Left kidney (tissue), 2 donors: ENCODE data around the gene FBXL2. TPM values are rescaled to one million over a fixed set of nuclear protein-coding genes. Genes with fewer than 3 reads are reported as not detected.
"Not testable (repeated sequence)": the region's sequence is repeated elsewhere in the genome, so short reads cannot be mapped to it uniquely, and the experiment has no call there.

Source experiments
- DNase-seq: peaks from one replicate; pipeline ENCODE4 v3.0.0-alpha.2; 2013
- polyA plus RNA-seq: library from polyadenylated mRNA; unstranded; fragments of 120-200 nt; gene quantifications from one replicate; pipeline ENCODE4 v1.2.1, GENCODE V29; 2013; ENCODE audit not compliant: insufficient read length

Gene FBXL2
- polyA plus RNA-seq, 1 donor = 28.7 TPM

DNA sequence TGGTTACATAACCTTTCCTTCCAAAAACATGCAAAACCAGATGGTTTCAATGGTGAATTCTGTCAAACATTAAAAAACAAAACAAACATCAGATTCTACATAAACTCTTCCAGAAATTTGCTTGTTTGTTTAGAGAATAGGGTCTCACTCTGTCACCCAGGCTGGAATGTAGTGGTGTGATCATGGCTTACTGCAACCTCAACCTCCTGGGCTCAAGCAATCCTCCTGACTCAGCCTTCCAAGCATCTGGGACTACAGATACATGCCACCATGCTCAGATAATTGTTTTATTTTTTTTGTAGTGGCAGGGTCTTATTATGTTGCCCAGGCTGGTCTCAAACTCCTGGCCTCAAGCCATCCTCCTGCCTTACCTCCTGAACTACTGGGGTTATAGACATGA, 36.1 kb downstream of the FBXL2 start:
- DNase-seq = no peak

DNA sequence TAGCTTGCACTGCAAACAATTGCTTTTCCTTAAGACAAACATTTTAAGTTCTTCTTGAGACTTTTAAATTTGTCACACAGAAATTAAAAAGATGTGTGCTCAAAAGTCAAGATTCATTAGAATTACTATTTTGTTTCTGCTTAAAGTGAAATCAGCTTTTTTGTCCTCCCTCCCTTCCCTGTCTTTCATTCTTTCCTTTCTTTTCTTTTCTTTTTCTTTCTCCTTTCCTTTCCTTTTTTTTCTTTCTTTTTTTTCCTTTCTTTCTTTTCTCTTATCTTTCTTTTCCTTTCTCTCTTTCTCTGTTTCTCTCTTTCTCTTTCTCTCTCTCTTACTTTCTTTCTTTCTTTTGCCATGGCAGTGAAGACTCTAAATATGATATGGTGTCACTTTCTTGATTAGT, 37.8 kb downstream of the FBXL2 start:
- no peak for DNase-seq

DNA sequence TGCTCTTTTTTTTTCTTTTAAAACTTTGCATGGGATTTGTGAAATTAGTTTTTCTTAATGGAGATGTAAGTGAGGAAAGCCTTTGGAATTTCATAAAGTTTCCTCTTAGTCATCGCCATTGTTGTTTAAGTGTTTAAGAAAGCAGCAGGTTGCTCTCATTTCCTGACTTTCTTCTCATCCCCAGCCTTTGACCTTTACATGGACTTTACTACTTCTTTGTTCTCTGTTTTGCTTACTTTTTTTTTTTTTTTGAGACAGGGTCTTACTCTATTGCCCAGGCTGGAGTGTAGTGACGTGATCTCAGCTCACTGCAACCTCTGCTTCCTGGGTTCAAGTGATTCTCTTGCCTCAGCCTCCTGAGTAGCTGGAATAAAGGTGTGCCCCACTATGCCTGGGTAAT, 38.6 kb downstream of the FBXL2 start:
- no peak for DNase-seq

DNA sequence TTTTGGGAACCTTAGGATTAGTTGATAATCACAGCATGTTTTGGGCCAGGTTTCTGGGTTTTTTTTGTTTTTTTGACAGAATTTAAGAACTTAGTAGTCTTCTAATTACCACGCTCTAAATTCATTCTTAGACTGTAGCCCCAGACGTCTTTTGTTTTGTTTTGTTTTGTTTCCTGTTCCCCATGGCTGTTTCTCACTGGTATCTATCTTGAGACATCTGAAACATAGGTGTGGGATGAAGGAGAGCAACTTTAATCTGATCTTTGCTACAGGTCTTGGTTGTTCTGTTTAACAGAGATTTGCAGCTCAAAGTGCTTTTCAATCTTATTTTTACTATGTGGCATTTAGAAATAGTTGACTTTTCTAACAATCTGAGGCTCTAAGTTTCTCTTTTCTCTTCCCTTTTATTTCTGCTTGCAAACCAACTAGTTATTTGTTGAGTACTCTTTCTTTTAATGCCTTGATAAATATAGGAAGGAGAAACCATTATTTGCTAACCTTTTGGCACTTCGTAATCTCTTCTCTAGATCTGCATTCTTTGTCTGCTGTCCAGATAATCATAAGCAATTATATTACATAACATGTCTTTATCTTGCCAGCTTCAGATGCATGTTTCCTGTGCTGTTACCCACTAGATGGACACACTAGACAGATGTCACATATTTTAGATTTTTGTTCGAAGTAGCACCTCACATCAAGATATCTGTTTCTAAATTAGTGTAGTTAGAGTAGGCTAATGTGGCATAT, 40.9 kb downstream of the FBXL2 start:
- DNase-seq = no peak

DNA sequence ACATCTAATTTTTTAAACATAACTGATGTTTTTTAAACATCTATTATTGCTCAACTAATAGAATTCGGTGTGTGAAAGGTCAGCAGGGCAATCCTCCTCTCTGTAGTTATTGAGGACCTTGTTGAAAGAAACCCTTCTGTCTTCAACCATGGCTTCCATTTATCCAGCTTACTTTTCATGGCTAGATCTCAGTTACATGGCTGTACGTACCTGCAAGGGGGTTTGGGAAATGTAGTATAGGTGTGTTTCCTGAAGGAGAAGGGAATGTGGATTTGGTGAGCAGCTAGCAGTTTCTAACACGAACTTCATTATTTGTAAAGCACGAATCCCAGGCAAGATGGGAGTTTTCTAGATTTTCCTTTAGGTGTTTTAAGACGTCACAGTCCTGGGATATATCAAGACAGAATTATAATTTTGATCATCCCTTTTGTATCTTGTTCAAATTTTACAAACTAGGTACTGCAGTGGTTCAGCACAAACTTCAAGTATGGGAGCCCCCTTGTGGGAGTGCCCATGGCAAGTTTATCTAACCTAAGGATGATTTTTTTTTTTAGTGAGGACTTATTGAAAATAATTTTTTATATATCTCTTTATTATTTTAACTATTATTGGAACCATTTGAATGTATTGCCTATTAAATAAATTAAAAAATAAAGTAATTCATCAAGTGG, 41.6 kb downstream of the FBXL2 start:
- DNase-seq = no peak

DNA sequence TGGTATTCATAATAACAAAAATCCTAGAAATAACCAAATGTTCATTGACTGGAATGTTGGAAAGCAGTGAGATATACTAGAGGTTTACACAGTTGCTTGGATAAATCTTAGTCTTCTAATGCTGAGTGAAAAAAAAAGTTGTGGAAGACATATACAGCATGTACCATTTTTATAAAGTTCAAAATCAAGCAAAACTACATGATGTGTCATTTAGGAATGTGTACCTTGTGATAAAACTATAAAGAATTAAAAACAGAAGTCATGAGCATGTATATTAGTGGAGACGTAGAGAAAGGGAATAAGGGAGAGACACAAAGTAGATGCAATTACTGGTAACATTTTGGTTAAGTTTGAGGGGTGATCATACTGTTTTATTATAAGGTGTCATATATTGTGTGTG, 45.2 kb downstream of the FBXL2 start:
- DNase-seq = no peak

DNA sequence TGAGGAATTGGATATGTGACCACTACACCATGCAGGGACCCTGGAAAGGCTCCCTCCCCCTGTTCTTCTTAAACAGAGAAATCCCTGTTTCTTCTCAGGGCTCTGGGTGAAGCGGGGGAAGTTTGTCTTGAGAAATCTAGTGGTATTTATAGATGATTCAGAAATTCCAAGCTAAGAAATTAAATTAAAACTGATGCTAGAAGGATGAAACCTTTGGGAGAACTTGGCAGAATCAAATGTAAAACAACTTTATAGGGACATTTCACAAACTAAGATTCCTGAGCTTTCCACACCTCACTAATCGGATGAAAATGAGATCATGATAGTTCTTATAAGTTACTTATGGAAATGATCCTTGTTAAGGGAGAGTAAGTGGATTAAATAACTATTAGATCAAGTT, 54.2 kb downstream of the FBXL2 start:
- no peak for DNase-seq

DNA sequence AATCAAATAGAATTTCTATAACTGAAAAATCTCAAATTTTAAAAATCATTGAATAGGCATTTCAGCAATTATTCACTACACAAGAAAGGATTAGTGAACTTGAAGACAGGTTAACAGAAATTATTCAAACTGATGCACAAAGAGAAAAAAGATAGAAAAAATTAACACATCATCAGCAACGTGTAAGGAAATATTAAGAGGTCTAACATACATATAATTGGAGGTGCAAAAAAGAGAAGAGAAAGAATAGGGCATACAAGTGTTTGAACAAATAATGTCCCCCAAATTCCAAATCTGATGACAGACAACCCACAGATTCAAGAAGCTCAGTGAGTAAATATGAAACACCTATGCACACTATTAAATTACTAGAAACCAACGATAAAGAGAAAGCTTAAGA, 57.1 kb downstream of the FBXL2 start:
- no peak for DNase-seq

DNA sequence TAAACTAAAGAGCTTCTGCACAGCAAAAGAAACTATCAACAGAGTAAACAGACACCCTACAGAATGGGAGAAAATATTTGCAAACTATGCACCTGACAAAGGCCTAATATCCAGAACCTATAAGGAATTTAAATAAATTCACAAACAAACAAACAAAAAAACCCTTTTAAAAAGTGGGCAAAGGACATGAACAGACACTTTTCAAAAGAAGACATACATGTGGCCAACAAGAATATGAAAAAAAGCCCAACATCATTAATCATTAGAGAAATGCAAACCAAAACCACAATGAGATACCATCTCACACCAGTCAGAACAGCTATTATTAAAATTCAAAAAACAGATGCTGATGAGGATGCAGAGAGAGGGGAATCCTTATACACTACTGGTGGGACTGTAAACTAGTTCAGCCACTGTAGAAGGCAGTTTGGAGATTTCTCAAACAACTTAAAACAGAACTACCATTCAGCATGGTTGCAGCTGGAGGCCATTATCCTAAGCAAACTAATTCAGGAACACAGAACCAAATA, 61.8 kb downstream of the FBXL2 start:
- DNase-seq = not testable (repeated sequence)

DNA sequence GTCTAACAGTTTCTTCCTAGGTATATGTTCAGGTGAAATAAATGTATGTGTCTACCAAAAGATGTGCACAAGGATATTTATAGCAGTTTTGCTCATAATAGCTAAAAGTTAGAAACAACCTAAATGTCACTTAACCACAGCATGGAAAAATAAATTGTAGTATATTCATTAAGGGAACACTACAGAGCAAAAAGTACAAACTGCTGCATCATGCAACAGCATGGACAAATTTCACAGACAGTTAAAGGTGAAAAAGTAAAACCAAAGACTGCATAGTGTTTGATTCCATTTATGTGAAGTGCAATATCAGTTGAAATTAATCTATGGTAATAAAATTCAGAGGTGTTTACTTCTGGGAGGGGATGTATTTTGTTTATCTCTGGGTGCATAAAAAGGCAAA, 62.5 kb downstream of the FBXL2 start:
- DNase-seq = no peak

DNA sequence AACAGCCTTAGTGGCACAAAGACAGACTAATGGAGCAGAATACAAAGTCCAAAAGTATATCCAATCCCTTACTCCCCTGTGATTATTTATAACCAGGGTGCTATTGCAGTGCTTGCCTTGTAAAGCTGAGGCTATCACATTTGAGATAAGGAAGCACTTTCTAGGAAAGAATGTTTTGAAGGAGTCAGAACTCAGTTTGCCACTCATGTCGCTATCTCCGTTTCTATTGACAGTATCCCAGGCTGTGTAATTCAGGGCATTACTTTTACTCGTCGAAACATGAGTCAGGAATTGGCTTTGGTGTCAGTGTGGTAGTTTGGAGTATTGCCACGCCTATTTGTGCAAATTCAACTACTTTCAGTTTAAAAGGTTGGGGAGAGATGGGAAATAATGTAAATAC, 78.4 kb downstream of the FBXL2 start:
- no peak for DNase-seq

DNA sequence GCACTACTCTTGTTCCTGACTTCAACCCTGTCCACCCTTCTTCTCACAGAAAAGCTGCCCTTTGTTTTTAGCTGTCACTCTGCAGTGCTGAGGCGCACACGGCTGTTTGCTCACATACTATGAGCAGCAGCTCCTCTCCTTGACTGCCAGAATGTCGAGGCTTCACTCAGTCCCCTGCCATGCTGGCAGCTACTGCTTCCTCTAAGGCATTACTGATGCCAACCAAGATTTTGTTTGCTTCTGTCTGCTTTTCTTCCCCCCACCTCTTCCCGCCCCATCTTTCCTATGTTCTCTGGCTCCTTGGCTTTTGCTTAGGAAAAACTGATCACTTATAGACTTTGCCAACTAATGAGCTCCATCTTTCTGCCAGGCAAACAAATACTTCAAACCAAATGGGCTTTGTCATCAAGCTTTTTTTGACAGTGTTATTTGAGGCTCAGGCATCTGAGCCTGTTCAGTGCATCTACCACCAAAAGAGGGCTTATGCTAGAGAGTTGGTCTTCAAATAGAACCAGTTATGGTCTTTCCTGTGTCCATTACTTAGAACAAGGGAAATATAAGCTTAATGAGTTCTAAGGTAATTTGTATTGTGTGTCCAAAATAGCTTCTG, 81.0 kb downstream of the FBXL2 start:
- DNase-seq = no peak

DNA sequence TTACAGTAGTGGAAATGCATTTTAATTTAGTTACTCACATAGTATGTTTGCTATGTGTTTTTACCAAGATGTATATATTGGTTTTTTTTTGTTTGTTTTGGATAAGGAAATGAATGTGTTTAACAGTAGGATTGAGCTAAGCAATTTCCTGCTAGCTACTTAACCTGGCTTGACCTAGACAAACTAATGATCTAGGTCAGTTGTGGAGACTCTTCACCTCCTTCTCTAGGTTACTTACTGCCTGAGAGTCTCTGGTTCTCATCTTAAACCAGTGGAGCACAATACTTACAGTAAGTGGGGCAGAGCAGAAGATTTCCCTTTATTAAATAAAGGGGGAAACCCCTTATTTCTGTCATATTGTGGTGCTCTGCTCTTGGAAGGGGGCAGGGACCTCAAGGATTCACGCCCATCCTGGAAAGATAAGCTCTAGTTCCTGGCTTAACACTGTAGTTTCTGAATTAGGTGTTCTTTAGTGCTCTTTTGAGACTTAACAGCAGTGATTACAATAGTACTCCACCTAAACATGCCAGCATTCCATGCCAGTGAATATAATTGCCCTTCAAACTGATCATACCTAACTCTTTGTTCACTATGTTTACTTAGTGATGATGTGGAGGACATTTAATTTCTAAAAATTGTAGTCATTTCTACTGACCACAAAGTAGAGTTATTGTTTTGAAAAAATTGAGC, 83.0 kb downstream of the FBXL2 start:
- no peak for DNase-seq

DNA sequence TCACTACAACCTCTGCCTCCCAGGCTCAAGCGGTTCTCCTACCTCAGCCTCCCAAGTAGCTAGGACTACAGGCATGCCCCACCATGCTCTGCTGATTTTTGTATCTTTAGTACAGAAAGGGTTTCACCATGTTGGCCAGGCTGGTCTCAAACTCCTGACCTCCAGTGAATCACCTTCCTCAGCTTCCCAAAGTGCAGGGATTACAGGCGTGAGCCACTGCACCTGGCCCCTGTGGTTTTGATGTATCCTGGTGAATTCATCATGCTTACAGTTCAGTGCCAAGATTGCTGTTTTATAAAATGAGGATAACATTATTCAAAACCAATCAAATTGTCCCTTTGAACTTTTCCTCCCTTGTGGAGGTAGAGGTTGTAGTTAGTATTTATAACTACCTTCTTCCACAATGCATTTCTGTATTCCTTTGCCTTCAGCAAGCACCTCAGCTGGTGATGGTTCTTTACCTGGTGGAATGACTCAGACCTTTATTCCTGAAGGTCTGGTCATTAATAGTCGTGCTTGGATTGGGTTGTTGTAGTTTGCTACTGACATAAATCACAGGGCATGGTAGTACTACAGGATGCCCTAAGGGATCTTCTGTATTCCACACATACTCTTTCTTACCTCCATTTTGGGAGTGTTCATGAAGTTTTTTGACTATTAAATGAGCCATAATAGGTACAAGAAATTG, 86.0 kb downstream of the FBXL2 start:
- no peak for DNase-seq

DNA sequence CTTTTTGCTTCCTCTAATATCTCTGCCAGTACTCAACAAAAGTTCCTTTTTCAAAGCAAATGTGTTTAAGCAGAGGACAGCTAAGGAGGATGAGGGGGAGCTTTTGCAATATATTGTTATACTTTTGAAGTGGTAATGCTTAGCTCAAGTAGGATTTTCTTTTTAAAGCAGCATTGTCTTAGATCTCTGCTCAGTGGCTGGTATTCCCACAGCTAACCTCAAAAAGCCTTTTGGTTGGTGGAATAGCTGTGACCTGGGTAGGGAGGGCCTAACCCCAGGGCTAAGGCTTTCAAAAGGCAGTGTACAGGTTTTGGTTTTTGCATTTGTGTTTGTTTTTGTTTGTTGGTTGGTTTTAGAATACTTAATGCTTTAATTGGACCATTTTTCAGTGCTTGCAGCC, 86.8 kb downstream of the FBXL2 start:
- no peak for DNase-seq

DNA sequence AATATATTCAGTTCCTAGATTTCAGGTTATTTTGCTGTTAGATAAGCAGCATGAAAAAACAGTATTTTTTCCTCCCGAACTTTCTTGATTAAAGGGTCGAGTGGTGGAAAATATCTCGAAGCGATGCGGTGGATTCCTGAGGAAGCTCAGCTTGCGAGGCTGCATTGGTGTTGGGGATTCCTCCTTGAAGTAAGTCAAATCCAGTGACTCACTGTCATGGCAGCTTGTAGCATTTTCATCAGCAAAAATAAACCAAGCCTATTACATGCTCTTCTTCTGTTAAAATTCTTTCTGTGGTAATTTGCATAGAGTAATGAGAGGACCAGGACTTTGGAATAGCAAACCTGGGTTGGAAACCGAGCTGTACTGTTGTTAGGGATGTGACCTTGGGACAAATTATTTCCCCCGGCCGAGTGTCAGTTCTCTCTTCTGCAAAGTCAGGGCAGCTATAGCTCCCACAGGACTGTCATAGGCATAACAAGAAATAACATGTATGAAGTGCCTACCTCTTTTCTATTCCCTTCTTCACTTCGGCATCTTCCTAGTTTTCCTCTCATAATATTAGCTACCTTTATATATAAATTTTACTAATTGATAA, 87.4 kb downstream of the FBXL2 start:
- DNase-seq = no peak

DNA sequence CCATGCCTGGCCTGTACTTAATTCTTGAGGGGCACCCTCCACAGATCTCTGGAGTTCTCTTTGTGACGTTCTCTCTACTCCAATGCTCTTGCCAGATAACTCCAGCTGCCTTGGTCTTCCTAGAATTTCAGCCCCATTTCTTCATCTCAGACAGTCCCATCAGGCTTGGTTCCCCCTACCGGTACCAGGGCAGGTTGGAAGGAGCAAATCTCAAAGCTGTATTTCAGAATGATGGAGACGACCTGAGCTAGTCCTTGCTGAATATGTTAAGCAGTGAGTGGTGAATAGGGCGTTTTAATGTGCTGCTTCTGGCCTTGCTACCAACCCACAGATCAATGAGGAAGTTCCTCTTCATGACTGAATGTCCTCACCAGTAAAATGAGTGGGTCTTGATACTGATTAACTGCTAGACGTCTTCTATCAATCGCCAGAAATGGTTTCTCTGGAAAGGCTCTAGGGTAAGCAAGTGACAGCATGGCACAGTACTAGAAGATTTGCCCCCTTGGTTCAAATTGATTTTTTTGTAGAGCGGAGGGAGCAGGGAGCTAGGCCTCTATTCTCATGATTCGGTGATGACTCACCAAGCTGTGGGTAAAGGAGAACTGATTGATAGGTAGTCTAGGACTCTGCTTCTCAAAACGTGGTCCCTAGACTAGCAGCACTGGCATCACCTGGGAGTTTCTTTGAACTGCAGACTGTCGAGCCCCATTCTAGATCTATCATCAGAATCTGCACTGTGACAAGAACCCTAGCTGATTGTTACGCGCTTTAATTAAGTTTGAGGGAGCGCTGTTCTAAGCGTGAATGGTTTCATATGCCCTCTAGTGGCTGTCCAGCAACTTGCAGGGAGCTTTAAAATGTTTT, 95.2 kb downstream of the FBXL2 start:
- DNase-seq = peak; percentile 43

DNA sequence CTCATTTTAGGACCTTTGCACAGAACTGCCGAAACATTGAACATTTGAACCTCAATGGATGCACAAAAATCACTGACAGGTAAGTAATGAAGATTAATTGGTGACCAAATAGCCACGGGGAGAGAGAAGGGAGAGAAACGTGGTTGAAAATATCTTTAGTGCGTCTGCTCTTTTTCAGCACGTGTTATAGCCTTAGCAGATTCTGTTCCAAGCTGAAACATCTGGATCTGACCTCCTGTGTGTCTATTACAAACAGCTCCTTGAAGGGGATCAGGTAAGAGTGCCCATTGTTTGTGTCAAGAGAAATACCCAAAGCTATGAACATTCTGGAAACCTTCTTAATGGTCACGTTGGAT, 95.8 kb downstream of the FBXL2 start:
- DNase-seq = no peak

DNA sequence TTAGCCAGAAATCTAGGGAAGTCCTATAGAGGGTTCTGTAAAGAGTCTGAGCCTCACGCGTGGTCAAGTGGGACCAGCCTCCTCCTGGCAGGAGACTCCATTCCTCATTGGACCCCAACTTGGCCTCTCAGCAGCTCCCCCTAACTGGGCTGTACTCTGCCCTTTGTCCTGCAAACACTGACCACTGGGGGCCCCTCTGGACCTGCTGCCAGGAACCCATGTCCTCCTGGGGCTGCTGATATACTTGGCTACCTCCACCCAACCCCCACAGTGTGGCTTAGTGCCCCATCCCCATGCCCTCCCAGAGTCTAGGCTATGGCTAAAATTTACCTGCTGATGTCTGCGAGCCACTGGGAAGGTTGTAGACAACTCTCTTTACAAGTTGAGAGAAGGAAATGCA, 100.2 kb downstream of the FBXL2 start:
- no peak for DNase-seq

DNA sequence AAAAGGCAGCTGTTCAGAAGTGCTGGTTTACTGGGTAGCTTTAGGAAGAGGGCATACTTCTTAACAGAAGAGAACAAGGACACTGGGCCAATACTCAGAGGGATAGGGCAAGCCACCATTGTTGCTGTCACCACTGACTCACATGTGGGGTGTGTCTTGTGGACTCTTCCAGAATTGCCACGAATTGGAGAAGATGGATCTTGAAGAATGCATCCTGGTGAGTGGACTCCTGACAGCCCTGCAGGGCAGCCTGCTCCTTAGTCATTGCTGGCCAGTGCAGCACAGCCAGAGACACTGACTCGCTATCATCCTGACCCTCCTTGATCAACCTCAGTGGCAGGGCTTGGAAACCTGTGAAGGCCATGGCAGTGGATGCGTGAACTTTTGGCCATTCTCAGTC, 100.7 kb downstream of the FBXL2 start:
- DNase-seq = no peak

DNA sequence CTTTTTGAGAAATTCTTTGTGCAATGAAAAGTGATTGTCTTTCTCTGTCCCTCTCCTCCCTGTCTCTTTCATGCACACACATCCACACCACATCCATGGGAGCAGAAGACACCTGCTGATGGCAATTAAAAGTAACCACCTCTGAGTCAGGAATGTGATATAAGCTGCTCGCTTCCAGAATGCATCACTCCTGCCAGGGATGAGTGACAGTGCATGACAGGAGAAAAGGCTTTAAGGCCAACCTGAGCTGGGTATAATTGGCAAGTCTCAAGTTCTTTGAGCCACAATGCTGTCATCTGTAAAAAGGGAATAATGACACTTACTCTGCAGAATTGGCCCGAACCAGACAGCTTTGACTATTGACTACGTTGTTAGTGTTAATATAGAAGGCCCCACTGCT, 103.4 kb downstream of the FBXL2 start:
- DNase-seq = no peak
